Muscle layer of colon (tissue), 2 donors: Measurements from ENCODE around the gene CLCA4.
"Not testable (repeated sequence)": the region's sequence is repeated elsewhere in the genome, so short reads cannot be mapped to it uniquely, and the experiment has no call there.

ENCODE experiments used
- H3K27ac ChIP-seq: one replicate; pipeline ENCODE4 v1.7.0; 2013; ENCODE audit warnings: low read depth, mild to moderate bottlenecking, low read length, moderate library complexity
- H3K27me3 ChIP-seq, 2 donors: one replicate each; pipeline ENCODE4 v1.7.0; 2013; ENCODE audit warnings: low read length in 2 of 2, mild to moderate bottlenecking in 2 of 2; ENCODE audit not compliant: insufficient read depth in 2 of 2, control insufficient read depth in 1 of 2
- H3K36me3 ChIP-seq: one replicate; pipeline ENCODE4 v1.7.0; 2013; ENCODE audit warnings: mild to moderate bottlenecking, low read length; ENCODE audit not compliant: insufficient read depth
- H3K4me1 ChIP-seq: one replicate; pipeline ENCODE4 v1.7.0; 2013; ENCODE audit warnings: mild to moderate bottlenecking, low read length; ENCODE audit not compliant: insufficient read depth
- H3K4me3 ChIP-seq, 2 donors: one replicate each; pipeline ENCODE4 v1.7.0; 2013; ENCODE audit warnings: low read length in 2 of 2, low read depth in 1 of 2, mild to moderate bottlenecking in 1 of 2, moderate library complexity in 1 of 2
- H3K9ac ChIP-seq: one replicate; pipeline ENCODE4 v1.7.0; 2013; ENCODE audit warnings: low read length
- H3K9me3 ChIP-seq: one replicate; pipeline ENCODE4 v1.7.0; 2013; ENCODE audit warnings: mild to moderate bottlenecking, low read length
- donor health status: abdominal sarcoma.
- donor health status: Adenocarcinoma of cecum.

Gene CLCA4

DNA sequence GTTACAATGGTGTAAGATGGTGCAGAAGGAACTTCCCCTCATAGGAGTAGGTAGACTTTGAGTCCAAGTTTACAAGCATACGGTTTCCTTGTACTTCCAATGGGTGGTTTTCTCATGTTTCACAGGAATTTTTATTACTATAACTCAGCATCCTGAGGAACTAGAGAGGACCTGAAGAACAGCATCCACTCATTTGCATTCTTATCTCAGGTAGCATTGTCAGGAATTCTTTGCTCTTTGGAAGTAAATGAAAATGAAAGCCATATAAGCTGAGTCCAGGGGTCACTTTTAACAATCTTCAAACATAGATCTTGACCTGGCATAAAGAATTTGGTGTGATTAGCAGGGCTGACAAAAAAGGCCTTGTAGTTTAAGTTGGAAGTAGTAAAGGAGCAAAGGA lies 34.4 kb downstream of the CLCA4 start:
- H3K27ac ChIP-seq, result no peak overlapping the region
- no peaks in the 10 kb centered on the region for H3K36me3 ChIP-seq
- no peaks in the 10 kb centered on the region for H3K27me3 ChIP-seq
- no peak overlapping the region for H3K4me3 ChIP-seq
- H3K4me1 ChIP-seq, result no peaks in the 10 kb centered on the region
- no peak overlapping the region for H3K9ac ChIP-seq
- H3K9me3 ChIP-seq, result no peaks in the 10 kb centered on the region

DNA sequence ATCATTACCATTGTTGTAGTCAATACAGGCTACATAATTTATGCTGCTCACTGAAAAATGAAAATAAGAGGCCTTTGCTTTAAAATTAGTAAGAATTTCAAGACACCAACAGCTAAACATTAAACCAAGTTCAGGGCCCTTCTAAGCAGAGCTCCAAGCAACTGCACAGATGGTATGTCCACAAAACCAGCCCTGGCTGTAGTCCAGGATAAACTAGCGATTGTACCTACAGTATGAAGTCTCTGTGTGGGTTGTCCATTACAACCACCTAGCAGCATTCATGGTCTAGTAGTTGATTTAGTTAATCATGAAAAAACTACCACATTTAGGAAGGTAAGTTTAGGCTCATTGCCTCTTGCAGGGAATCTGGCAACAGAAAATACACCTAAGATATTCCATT lies 35.3 kb downstream of the CLCA4 start:
- H3K4me1 ChIP-seq, result no peaks in the 10 kb centered on the region
- no peak overlapping the region for H3K9ac ChIP-seq
- H3K9me3 ChIP-seq, result no peaks in the 10 kb centered on the region
- H3K36me3 ChIP-seq, result no peaks in the 10 kb centered on the region
- no peaks in the 10 kb centered on the region for H3K27me3 ChIP-seq
- no peak overlapping the region for H3K27ac ChIP-seq
- H3K4me3 ChIP-seq, result no peak overlapping the region

DNA sequence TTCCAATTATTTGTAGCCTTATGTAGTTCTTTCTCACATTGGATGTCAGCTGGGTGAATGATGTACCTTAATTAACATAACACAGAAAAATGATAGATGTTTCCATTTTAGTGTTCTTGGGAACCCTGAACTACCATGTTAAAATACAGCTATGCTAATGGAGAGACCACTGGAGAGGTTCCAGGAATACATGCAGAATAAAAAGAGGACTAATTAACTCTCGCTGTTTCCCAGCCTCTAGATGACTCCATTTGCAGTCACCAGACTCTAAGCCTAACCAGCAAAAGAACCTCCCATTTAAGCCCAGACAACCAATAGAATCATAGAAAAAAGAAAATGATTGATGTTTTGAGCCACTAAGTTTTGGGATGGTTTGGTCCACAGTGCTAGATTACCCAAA lies 36.2 kb downstream of the CLCA4 start:
- no peak overlapping the region for H3K4me3 ChIP-seq
- no peaks in the 10 kb centered on the region for H3K4me1 ChIP-seq
- H3K9me3 ChIP-seq, result no peaks in the 10 kb centered on the region
- H3K36me3 ChIP-seq, result no peaks in the 10 kb centered on the region
- no peaks in the 10 kb centered on the region for H3K27me3 ChIP-seq
- no peak overlapping the region for H3K9ac ChIP-seq
- no peak overlapping the region for H3K27ac ChIP-seq

DNA sequence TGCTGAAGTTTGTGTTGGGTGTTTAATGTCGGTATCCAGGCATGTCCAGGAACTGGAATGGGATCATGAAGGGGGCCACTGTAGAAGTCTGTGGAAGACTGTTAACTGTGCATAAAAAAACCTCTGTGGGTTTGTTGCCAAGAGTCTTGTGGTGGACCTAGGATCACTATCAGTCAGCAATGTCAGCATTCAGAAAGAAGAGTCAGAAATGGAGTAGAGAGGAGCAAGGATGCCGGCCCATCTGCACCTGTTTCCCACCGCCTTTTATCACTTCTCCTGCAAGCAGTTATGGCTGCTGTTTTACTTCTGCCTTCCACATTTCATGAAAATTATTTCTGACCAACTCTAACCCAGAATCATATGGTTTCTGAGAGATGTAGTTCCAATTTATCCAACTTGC lies 36.7 kb downstream of the CLCA4 start:
- Histone ChIP-seq H3K27ac (no peak overlapping the region), H3K9me3 (no peaks in the 10 kb centered on the region), H3K4me1 (no peaks in the 10 kb centered on the region), H3K4me3 (no peak overlapping the region), H3K27me3 (no peaks in the 10 kb centered on the region), H3K36me3 (no peaks in the 10 kb centered on the region), H3K9ac (no peak overlapping the region)

DNA sequence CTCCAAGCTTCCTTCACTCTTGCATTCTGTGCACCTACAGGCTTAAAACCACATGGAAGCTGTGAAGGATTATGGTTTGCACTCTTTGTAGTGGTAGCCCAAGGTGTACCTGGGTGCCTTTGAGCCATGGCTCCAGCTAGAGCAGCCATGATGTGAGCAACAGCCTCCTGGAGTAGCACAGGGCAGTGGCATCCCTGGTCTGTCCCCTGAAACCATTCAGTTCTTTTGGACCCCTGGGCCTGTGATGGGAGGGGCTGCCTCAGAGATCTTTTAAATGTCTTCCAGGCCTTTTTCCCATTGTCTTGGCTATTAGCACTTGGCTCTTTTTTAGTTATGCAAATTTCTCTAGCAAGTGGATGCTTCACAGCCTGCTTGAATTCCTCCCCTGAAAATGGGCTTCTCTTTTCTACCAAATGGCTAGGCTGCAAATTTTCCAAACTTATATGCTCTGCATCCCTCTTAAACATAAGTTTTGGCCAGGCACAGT lies 47.4 kb downstream of the CLCA4 start:
- H3K4me1 ChIP-seq, result no peaks in the 10 kb centered on the region
- no peaks in the 10 kb centered on the region for H3K36me3 ChIP-seq
- H3K27me3 ChIP-seq, result no peaks in the 10 kb centered on the region
- H3K9me3 ChIP-seq, result peaks cover 5% of the 10 kb centered on the region
- no peak overlapping the region for H3K27ac ChIP-seq
- H3K9ac ChIP-seq, result no peak overlapping the region
- no peak overlapping the region for H3K4me3 ChIP-seq

DNA sequence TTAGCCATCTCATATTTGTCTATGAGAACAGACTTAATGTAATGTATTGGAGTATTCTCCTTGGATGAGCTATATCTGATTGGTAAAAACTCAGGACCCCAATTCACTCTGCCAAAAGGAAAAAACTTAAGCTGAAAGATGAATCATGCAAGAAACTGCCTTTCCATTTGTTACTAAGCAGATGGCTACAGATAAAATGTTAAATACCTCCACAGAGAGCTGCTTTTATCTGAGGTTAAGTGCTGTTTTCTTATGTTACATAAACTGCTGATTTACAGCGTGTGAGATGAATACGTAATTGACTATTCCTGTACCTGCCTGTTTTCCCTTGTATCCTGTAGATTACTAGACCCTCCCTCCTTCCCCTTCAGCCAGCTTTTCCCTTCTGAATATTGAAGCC lies 49.3 kb downstream of the CLCA4 start:
- Histone ChIP-seq H3K27me3 (no peaks in the 10 kb centered on the region), H3K9me3 (peaks cover 5% of the 10 kb centered on the region), H3K9ac (no peak overlapping the region), H3K36me3 (no peaks in the 10 kb centered on the region), H3K4me3 (no peak overlapping the region), H3K4me1 (no peaks in the 10 kb centered on the region), H3K27ac (no peak overlapping the region)

DNA sequence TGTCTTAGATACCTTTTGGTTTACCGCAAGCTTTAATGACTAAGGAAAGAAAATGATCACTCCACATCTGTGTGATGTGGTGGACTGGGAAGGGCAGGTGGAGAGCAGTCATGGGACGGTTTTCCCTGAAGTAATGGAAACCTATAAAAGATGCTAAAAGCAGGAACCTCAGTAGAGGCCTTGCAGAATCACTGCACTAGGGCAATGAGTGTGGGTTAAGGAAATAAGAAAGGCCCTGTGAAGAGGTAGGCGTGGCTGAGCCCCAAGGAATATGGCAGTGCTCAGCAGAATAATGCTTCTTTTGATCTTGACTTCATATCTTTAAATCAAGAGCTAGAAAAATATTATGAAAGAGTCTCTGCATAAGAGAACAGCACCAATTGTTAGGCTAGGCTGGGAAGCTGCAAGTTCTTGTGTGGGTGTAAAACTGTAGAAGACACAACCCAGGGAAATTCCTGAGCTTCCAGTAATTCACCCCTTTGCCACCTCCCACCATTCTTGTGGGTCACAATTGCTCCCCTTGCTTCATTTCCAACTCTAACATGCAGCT lies 49.9 kb downstream of the CLCA4 start:
- Histone ChIP-seq H3K27me3 (no peaks in the 10 kb centered on the region), H3K4me3 (no peak overlapping the region), H3K9ac (no peak overlapping the region), H3K36me3 (no peaks in the 10 kb centered on the region), H3K27ac (no peak overlapping the region), H3K9me3 (peaks cover 5% of the 10 kb centered on the region), H3K4me1 (no peaks in the 10 kb centered on the region)

DNA sequence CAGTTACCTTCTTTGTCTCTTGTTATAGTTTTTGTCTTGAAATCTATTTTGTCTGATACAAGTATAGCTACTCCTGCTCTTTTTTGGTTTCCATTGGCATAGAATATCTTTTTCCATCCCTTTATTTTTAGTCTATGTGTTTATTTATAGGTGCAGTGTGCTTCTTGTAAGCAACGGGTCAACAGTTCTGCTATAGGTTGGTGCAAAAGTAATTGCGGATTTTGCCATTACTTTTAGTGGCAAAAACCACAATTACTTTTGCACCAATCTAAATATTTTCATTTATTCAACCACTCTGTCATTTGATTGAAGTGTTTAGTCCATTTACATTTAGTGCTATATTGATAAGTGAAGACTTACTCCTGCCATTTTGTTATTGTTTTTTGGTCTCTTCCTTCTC lies 59.2 kb downstream of the CLCA4 start:
- not testable (repeated sequence) for H3K4me3 ChIP-seq, H3K27me3 ChIP-seq, H3K36me3 ChIP-seq, H3K9ac ChIP-seq, H3K4me1 ChIP-seq, H3K27ac ChIP-seq, H3K9me3 ChIP-seq

DNA sequence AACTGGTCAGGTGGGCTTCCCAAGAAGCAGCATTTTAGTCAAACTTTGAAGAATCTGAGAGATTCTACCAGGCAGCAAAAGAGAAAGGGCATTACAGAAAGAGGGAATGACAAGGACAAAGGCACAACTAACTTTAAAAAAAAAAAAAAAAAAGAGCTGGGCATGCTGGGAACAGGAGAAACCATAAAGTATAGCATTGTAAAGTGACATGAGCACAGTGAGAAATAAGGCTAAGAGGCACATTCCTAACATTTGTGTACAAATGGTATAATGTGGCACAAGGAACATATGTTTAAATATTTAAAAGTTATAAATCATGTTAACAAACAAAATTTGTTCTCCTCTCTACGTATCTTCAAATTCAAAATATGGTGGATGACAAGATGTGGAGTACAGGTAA lies 69.6 kb downstream of the CLCA4 start:
- Histone ChIP-seq H3K27ac (no peak overlapping the region), H3K4me1 (no peaks in the 10 kb centered on the region), H3K36me3 (no peaks in the 10 kb centered on the region), H3K9me3 (peaks cover 4% of the 10 kb centered on the region), H3K4me3 (no peak overlapping the region), H3K27me3 (no peaks in the 10 kb centered on the region), H3K9ac (no peak overlapping the region)

DNA sequence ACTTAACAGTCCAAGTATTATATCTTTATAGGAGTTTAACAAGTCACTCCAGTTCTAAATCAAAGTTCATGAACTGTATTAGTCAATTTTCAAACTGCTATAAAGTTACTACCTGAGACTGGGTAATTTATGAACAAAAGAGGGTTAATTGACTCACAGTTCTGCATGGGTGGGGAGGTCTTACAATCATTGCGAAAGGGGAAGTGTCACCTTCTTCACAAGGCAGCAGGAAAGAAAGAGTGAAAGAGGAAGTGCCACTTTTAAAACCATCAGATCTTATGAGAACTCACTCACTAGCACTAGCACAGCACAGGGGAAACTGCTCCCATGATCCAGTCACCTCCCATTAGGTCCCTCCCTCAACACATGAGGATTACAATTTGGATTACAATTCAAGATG lies 70.0 kb downstream of the CLCA4 start:
- Histone ChIP-seq H3K27me3 (no peaks in the 10 kb centered on the region), H3K4me1 (no peaks in the 10 kb centered on the region), H3K4me3 (no peak overlapping the region), H3K27ac (no peak overlapping the region), H3K9ac (no peak overlapping the region), H3K36me3 (no peaks in the 10 kb centered on the region), H3K9me3 (peaks cover 4% of the 10 kb centered on the region)

DNA sequence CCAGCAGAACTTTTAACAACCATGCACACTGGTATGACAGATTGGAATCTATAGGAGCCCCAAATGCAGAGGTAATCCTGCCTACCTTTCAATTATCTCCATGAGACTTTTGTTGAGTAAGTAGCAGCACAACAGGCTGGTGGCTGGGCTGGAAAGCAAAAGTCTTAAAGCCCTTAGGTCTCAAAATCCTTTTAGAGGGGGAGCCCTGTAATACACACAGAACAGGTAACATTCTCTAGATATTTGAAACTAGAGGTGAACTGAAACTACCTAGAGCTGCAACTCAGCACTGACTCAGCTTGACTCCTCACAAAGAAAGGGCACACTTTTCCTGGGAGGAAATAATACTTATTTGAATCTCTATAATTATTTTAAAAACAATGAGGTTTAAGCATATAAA lies 71.5 kb downstream of the CLCA4 start:
- Histone ChIP-seq H3K9ac (no peak overlapping the region), H3K4me1 (no peaks in the 10 kb centered on the region), H3K9me3 (peaks cover 4% of the 10 kb centered on the region), H3K27me3 (no peaks in the 10 kb centered on the region), H3K4me3 (no peak overlapping the region), H3K27ac (no peak overlapping the region), H3K36me3 (no peaks in the 10 kb centered on the region)

DNA sequence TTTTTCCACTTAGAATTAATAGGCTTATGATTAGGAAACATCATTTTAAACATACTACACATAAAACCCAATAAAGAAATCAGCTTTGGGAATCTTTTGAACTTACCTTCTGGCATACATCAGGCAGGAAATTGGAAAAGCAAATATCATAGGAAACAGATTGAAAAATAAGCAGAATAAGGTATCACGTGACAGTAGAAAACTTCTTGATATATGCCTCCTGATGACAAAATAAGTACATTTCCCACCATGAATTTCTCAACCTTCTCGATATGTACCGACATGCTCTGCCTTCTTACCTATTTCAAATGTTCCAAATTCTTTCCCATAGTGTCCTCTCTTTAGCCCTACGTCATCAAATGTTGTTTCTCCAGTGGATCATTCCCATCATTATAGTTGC lies 72.4 kb downstream of the CLCA4 start:
- no peak overlapping the region for H3K4me3 ChIP-seq
- H3K9ac ChIP-seq, result no peak overlapping the region
- H3K27ac ChIP-seq, result no peak overlapping the region
- H3K36me3 ChIP-seq, result no peaks in the 10 kb centered on the region
- no peaks in the 10 kb centered on the region for H3K27me3 ChIP-seq
- H3K9me3 ChIP-seq, result peaks cover 2% of the 10 kb centered on the region
- no peaks in the 10 kb centered on the region for H3K4me1 ChIP-seq
